Pons (tissue), 1 donor: Measurements from ENCODE around the gene CXXC1.
A peak's percentile ranks its signal among the peaks of the same experiment; 100 is the strongest.
"Not testable (repeated sequence)": the region's sequence is repeated elsewhere in the genome, so short reads cannot be mapped to it uniquely, and the experiment has no call there.

Source experiments
- DNase-seq: peaks from one replicate; pipeline ENCODE4 v3.0.0-alpha.2; 2016; ENCODE audit warnings: low spot score

Gene CXXC1

GRCh38 chr18:50297621-50298442 lies 10.3 kb upstream of the CXXC1 start:
- peak; percentile 69 for DNase-seq

GRCh38 chr18:50293039-50293438 lies 5.5 kb upstream of the CXXC1 start:
- no peak for DNase-seq

GRCh38 chr18:50289108-50289443 lies 1.6 kb upstream of the CXXC1 start:
- DNase-seq, result no peak

GRCh38 chr18:50288348-50289107 lies 1.0 kb upstream of the CXXC1 start:
- DNase-seq, result not testable (repeated sequence)

- DNase-seq, result peak; percentile 48
Observed at GRCh38 chr18:50287028-50287440, 458 bp downstream of the CXXC1 start.

- no peak for DNase-seq
Observed at GRCh38 chr18:50286391-50287027, 983 bp downstream of the CXXC1 start.

- no peak for DNase-seq
Observed at GRCh38 chr18:50285631-50286321, 1.7 kb downstream of the CXXC1 start.

GRCh38 chr18:50285071-50285470 lies 2.4 kb downstream of the CXXC1 start:
- no peak for DNase-seq

- no peak for DNase-seq
Observed at GRCh38 chr18:50284255-50284885, 3.1 kb downstream of the CXXC1 start.

GRCh38 chr18:50283469-50284209 lies 3.9 kb downstream of the CXXC1 start:
- no peak for DNase-seq

GRCh38 chr18:50282521-50283335 lies 4.8 kb downstream of the CXXC1 start:
- DNase-seq, result no peak

GRCh38 chr18:50281972-50282520 lies 5.4 kb downstream of the CXXC1 start:
- no peak for DNase-seq

- DNase-seq, result peak; percentile 99
Observed at GRCh38 chr18:50281295-50281971, 6.1 kb downstream of the CXXC1 start, which contains the start of gene MBD1. TSS of gene MBD1 (minus strand) at chr18:50281523. CDS start at chr18:50279992, 1,531 bp downstream.

GRCh38 chr18:50280707-50281294 lies 6.7 kb downstream of the CXXC1 start:
- no peak for DNase-seq

- no peak for DNase-seq
Observed at GRCh38 chr18:50279752-50280151, 7.7 kb downstream of the CXXC1 start.

- no peak for DNase-seq
Observed at GRCh38 chr18:50277942-50278341, 9.6 kb downstream of the CXXC1 start.

- DNase-seq, result no peak
Observed at GRCh38 chr18:50276452-50276851, 11.0 kb downstream of the CXXC1 start.

- DNase-seq, result no peak
Observed at GRCh38 chr18:50275503-50276036, 11.9 kb downstream of the CXXC1 start.
